SK-N-SH treated with all-trans-retinoic acid at 6 μM for 48 hours (cell line): ENCODE results near the gene THAP12.

Source experiments
- ATAC-seq: fragments of 200-7000 bp; cut with Tn5 transposase; 3 replicates; pipeline ENCODE4 v1.9.1; 2020; ENCODE audit warnings: mild to moderate bottlenecking, moderate library complexity
- ARNTL ChIP-seq: fragments of 450-650 bp; formaldehyde crosslinking; IDR thresholded peaks from 2 replicates; pipeline ENCODE4 v1.5.0; 2020; ENCODE audit warnings: low read depth, mild to moderate bottlenecking, moderate library complexity, borderline replicate concordance
- BACH2 ChIP-seq: fragments of 250-450 bp; sonication (Bioruptor Pico); IDR thresholded peaks from 2 replicates; pipeline ENCODE4 v1.9.0; 2021; ENCODE audit warnings: mild to moderate bottlenecking, borderline replicate concordance
- CREB5 ChIP-seq: fragments of 250-450 bp; sonication (Bioruptor Pico); IDR thresholded peaks from 2 replicates; pipeline ENCODE4 v1.5.1; 2020; ENCODE audit warnings: low read depth, mild to moderate bottlenecking, moderate library complexity
- CSDC2 ChIP-seq: fragments of 250-450 bp; sonication (Bioruptor Pico); IDR thresholded peaks from 2 replicates; pipeline ENCODE4 v1.5.0; 2020; ENCODE audit warnings: mild to moderate bottlenecking, moderate library complexity
- ESRRG ChIP-seq: fragments of 250-450 bp; sonication (Bioruptor Pico); IDR thresholded peaks from 2 replicates; pipeline ENCODE4 v1.6.1; 2021; ENCODE audit warnings: mild to moderate bottlenecking
- GLIS3 ChIP-seq: fragments of 250-450 bp; sonication (Bioruptor Pico); IDR thresholded peaks from 2 replicates; pipeline ENCODE4 v1.5.0; 2020; ENCODE audit warnings: mild to moderate bottlenecking, moderate library complexity
- ISL1 ChIP-seq: fragments of 250-450 bp; sonication (Bioruptor Pico); IDR thresholded peaks from 2 replicates; pipeline ENCODE4 v2.1.2; 2022; ENCODE audit warnings: mild to moderate bottlenecking, moderate library complexity
- OSR1 ChIP-seq: fragments of 250-450 bp; sonication (Bioruptor Pico); IDR thresholded peaks from 2 replicates; pipeline ENCODE4 v1.8.0; 2022; ENCODE audit warnings: moderate library complexity, mild to moderate bottlenecking, inconsistent platforms
- PATZ1 ChIP-seq: fragments of 250-450 bp; sonication (Bioruptor Pico); IDR thresholded peaks from 2 replicates; pipeline ENCODE4 v1.8.0; 2020; ENCODE audit warnings: mild to moderate bottlenecking, moderate library complexity, borderline replicate concordance
- POU6F1 ChIP-seq: fragments of 250-450 bp; sonication (Bioruptor Pico); IDR thresholded peaks from 2 replicates; pipeline ENCODE4 v1.8.0; 2021; ENCODE audit warnings: low read depth, mild to moderate bottlenecking, moderate library complexity, borderline replicate concordance
- PPARA ChIP-seq: fragments of 250-450 bp; sonication (Bioruptor Pico); IDR thresholded peaks from 2 replicates; pipeline ENCODE4 v1.5.0; 2020; ENCODE audit warnings: mild to moderate bottlenecking, borderline replicate concordance
- SNAI2 ChIP-seq: fragments of 250-450 bp; sonication (Bioruptor Pico); IDR thresholded peaks from 2 replicates; pipeline ENCODE4 v1.5.0; 2020; ENCODE audit warnings: mild to moderate bottlenecking, moderate library complexity
- TCF4 ChIP-seq: fragments of 250-450 bp; sonication (Bioruptor Pico); IDR thresholded peaks from 2 replicates; pipeline ENCODE4 v1.8.0; 2021; ENCODE audit warnings: mild to moderate bottlenecking, moderate library complexity, borderline replicate concordance
- TOX ChIP-seq: fragments of 250-450 bp; sonication (Bioruptor Pico); IDR thresholded peaks from 2 replicates; pipeline ENCODE4 v1.8.0; 2021; ENCODE audit warnings: mild to moderate bottlenecking, moderate library complexity, borderline replicate concordance
- TSHZ2 ChIP-seq: fragments of 250-450 bp; sonication (Bioruptor Pico); IDR thresholded peaks from 2 replicates; pipeline ENCODE4 v1.5.0; 2020; ENCODE audit warnings: mild to moderate bottlenecking, moderate library complexity
- ZC3H10 ChIP-seq: fragments of 250-450 bp; sonication (Bioruptor Pico); IDR thresholded peaks from 2 replicates; pipeline ENCODE4 v1.5.1; 2021; ENCODE audit warnings: mild to moderate bottlenecking, moderate library complexity
- ZFP3 ChIP-seq: fragments of 250-450 bp; sonication (Bioruptor Pico); IDR thresholded peaks from 2 replicates; pipeline ENCODE4 v1.5.0; 2020; ENCODE audit warnings: mild to moderate bottlenecking, moderate library complexity
- ZFP30 ChIP-seq: fragments of 450-650 bp; formaldehyde crosslinking; IDR thresholded peaks from 2 replicates; pipeline ENCODE4 v1.5.0; 2022; ENCODE audit warnings: mild to moderate bottlenecking, moderate library complexity
- ZNF70 ChIP-seq: fragments of 450-650 bp; formaldehyde crosslinking; IDR thresholded peaks from 2 replicates; pipeline ENCODE4 v1.5.0; 2020; ENCODE audit warnings: mild to moderate bottlenecking, moderate library complexity
- ZNF8 ChIP-seq: fragments of 450-650 bp; formaldehyde crosslinking; IDR thresholded peaks from 2 replicates; pipeline ENCODE4 v1.5.0; 2020; ENCODE audit warnings: mild to moderate bottlenecking, moderate library complexity

THAP12 gene

GRCh38 chr11:76380977-76381719, at the start of gene THAP12, which contains the start of gene GVQW3:
Gene THAP12 (minus strand): TSS chr11:76381132. CDS start chr11:76380836, 296 bp downstream.
Gene GVQW3 (plus strand): TSS chr11:76381323. CDS start chr11:76381829, 506 bp downstream.
- TF ChIP-seq CSDC2 (no peak), GLIS3 (no peak), ESRRG (CRISPR knock-in tag) (no peak), ZFP30 (CRISPR knock-in tag) (no peak), ZC3H10 (no peak), CREB5 (CRISPR knock-in tag) (no peak), ARNTL (CRISPR knock-in tag) (no peak), BACH2 (CRISPR knock-in tag) (no peak), TOX (no peak), POU6F1 (CRISPR knock-in tag) (no peak), ZFP3 (CRISPR knock-in tag) (no peak), SNAI2 (CRISPR knock-in tag) (no peak), PPARA (CRISPR knock-in tag) (no peak), ZNF70 (no peak)
- ATAC-seq, result peak; percentile 97

GRCh38 chr11:76426660-76427059, 45.7 kb upstream of the THAP12 start:
- no peak for ATAC-seq
- TF ChIP-seq PPARA (CRISPR knock-in tag), result no peak
- no peak for TF ChIP-seq ISL1 (CRISPR knock-in tag)
- TF ChIP-seq ARNTL (CRISPR knock-in tag), result no peak
- TF ChIP-seq ZFP30 (CRISPR knock-in tag), result no peak
- no peak for TF ChIP-seq SNAI2 (CRISPR knock-in tag)
- no peak for TF ChIP-seq ESRRG (CRISPR knock-in tag)
- no peak for TF ChIP-seq TCF4 (CRISPR knock-in tag)
- no peak for TF ChIP-seq CREB5 (CRISPR knock-in tag)
- TF ChIP-seq OSR1 (CRISPR knock-in tag), result no peak
- TF ChIP-seq POU6F1 (CRISPR knock-in tag), result no peak
- TF ChIP-seq CSDC2, result no peak
- TF ChIP-seq GLIS3, result no peak
- no peak for TF ChIP-seq ZFP3 (CRISPR knock-in tag)
- TF ChIP-seq ZNF70, result no peak
- no peak for TF ChIP-seq ZNF8 (CRISPR knock-in tag)
- TF ChIP-seq, all 23 proteins: peak for 0

- ATAC-seq, result no peak
- TF ChIP-seq BACH2 (CRISPR knock-in tag) (no peak), TSHZ2 (CRISPR knock-in tag) (no peak), CREB5 (CRISPR knock-in tag) (no peak), PATZ1 (no peak)
These were observed 44.0 kb upstream of the THAP12 start for GRCh38 chr11:76424891-76425290.
